Activated CD4-positive, CD25-positive, alpha-beta regulatory T cell (primary cell): ENCODE results near the gene OR10A3.

Source experiments
- DNase-seq, 4 experiments: peaks; one replicate each; lab custom pipeline; 2025; lab: John Stamatoyannopoulos, UW

Gene OR10A3

DNA sequence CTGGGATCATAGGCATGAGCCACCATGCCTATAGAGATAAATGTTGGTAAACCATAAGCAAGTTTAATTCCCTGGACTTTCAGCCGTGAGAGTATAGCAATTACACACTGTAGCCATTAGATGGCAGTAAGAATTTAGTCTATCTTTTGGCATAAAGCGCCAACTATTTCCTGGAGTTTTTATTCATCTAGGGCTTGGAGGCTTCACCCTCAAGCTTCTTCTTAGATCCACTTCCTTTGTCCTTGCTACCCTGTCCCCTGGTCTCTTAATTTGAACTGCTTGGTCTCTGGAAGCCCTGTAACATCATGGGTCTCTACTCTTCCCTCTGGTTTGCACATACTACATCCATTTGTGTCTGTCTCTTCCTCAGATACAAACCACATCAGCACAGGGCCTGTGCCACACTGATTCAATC lies 48.7 kb downstream of the OR10A3 start:
- DNase-seq: no peak

DNA sequence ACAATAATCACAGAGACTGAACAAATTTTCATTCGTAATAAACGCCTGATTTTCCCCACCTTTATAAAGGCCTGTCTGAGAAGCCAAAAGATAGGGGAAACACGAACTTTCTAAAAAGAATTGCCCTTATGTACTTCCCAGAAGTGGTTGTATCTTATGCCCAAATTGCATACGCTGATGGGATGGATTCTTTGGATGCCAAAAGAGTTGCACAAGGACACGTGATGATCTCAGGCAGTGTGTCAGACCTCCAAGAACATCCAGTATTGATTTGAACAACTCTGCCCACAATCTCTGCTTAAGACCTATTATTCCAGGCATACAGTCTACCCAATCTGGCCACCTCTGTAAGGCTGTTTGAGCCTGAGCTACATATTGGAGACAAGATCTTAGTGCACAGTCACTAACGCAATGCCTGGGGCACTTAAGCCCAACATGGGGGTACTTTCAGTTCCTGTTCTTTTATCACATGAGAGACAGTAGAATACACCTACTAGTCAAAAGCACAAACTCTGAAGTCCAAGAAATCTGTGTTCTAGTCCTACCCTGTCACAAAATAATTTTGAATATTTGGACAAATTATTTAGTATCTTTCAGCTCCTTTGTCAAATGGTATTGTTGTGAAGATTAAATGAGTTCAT lies 49.3 kb downstream of the OR10A3 start:
- DNase-seq: no peak

DNA sequence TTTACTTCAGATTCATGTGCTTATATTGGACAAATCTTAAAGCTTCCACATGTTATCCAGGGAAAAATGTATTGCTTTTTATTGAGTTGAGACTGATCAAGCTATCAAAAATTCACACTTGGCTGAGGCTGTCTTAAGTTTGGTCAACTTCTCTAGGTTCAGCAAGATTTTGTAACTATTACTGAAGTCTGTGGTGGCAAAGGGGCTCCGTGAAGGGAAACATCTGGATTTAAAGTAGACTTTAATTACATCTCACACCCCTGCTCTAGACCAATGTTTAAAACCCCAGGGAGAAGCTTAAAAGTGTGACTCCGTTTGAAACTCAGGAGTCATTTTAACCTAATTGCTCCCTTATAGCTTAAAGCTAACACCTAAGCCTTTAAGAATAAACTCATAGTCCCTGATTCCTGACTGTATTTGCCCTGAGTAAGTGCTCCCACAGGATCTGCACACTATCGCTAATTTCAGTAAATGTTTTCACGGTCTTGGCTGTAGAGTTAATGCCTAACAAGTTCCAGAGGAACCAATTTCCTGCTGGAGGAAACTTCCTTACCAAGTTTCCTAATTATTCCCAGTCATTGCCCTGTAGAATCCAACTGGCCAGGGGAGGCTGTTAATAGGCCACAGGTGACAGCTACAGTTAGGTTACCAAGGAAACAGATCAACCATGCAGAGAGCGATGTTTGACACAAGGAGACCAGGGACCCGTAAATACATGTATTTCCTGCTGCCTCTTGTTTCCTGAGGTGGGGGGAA lies 50.9 kb downstream of the OR10A3 start:
- DNase-seq: no peak

DNA sequence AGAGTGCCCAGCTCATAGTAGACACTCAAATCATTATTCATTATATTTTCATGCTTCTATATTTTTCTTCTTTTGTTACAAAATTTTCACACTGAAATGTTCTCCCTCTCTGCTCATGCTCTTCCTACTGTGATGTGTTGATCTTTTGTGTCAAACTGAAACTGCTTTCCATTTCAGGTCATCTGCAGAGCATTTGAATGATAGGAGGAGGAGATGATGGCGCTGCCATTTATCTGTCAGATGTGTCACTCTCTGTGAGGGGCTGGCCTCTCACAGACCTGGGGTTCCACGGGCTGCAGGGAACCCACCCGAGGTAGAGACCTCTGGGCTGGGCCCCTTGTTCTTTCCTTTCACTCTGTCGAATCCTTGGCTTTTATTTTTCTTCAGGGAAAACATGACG lies 51.5 kb downstream of the OR10A3 start:
- no peak for DNase-seq
